ENCODE measurements around the gene SLC36A4. TPM values are rescaled to one million over a fixed set of nuclear protein-coding genes. Genes with fewer than 3 reads are reported as not detected.

The SLC36A4 gene
- total and polyA plus RNA-seq, 2 of the 4 experiments (the other 2 are of a cell fraction), result 9.2 to 13.1 TPM

GRCh38 chr11:93229876-93230275, 32.1 kb upstream of the SLC36A4 start:
- intact Hi-C loops (cut with micrococcal nuclease), result loop anchor here (5.0 to 10.0 kb wide), 2 partner anchors 495 to 1277 kb away; no protein-coding TSS in a partner anchor

More at GRCh38 chr11:93229876-93230275, 32.1 kb upstream of the SLC36A4 start:
- Histone ChIP-seq H4K8ac (ENCODE audit: low read depth in 2 of 2, low read length in 2 of 2) (no peak overlapping the region), H2BK5ac (ENCODE audit: low read depth, low read length, poor library complexity, severe bottlenecking) (no peak overlapping the region), H2AFZ (replicated peaks; ENCODE audit: low read length, poor library complexity) (no peak overlapping the region), H3K4me1 (ENCODE audit: control insufficient read depth, insufficient read depth, low read length) (no peaks in the 10 kb centered on the region), H2BK15ac (ENCODE audit: low read depth, low read length) (no peak overlapping the region), H3K9me1 (ENCODE audit: insufficient read depth, low read length) (no peaks in the 10 kb centered on the region), H3K27ac (ENCODE audit: insufficient read depth, low read length) (no peak overlapping the region), H2AK9ac (replicated peaks; ENCODE audit: low read depth, low read length, poor library complexity) (no peak overlapping the region), H3K4me2 (ENCODE audit: low read depth, low read length) (no peak overlapping the region), H4K5ac (ENCODE audit: low read depth, low read length) (no peak overlapping the region), H2AK5ac (ENCODE audit: low read depth, low read length) (no peak overlapping the region), H3K9ac (ENCODE audit: low read depth, low read length) (no peak overlapping the region), H3K14ac (replicated peaks; ENCODE audit: low read depth, low read length) (no peak overlapping the region), H3K9me3 (ENCODE audit: control insufficient read depth, insufficient read depth, low read length) (no peaks in the 10 kb centered on the region), H2BK20ac (ENCODE audit: low read depth, low read length) (no peak overlapping the region), H4K20me1 (ENCODE audit: insufficient read depth, low read length) (no peaks in the 10 kb centered on the region), H3K4me3 (ENCODE audit: insufficient read depth, low read depth, low read length) (no peak overlapping the region), H3K27me3 (ENCODE audit: control insufficient read depth, insufficient read depth, low read length) (peaks cover 3% of the 10 kb centered on the region; the same call in 1 of the 2 replicates), H3K4ac (ENCODE audit: low read depth, low read length) (no peak overlapping the region), H3K56ac (ENCODE audit: extremely low read depth, insufficient read depth, low read length) (no peak overlapping the region), H3K18ac (ENCODE audit: low read depth, low read length) (no peak overlapping the region), H4K91ac (ENCODE audit: insufficient read depth, low read depth, low read length) (no peak overlapping the region), H3K79me1 (ENCODE audit: low read depth in 1 of 2, low read length in 2 of 2) (no peaks in the 10 kb centered on the region), H3K23ac (ENCODE audit: low read depth, low read length) (no peak overlapping the region), H2BK120ac (ENCODE audit: low read depth, low read length) (no peak overlapping the region), H3K36me3 (ENCODE audit: control insufficient read depth, insufficient read depth, low read length) (no peaks in the 10 kb centered on the region)
- ChIA-PET POLR2A (ENCODE audit: unreplicated experiment) (no interaction called here), CTCF (interaction anchor here (1.4 kb wide), 1 partner anchor 141 kb away, joined by 3 read pairs; no protein-coding TSS in a partner anchor)
- BruUV-seq (replicated peaks), result no TSS peak
- no peak for ATAC-seq (ENCODE audit: low read depth)
- TF ChIP-seq RFX5 (IDR thresholded peaks at IDR 0.05; ENCODE audit: low read depth, low read length) (no peak), MAFK (IDR thresholded peaks at IDR 0.05; ENCODE audit: low read depth, low read length) (peak; percentile 77), SMC3 (IDR thresholded peaks at IDR 0.05; ENCODE audit: low read depth, low read length) (no peak)
- in situ Hi-C loops (cut with MboI; ENCODE audit: low sequenced_read_pairs), result loop anchor here (5.0 kb wide), 2 partner anchors 293 to 427 kb away; no protein-coding TSS in a partner anchor
- dilution Hi-C loops (cut with HindIII; ENCODE audit: low sequenced_read_pairs, unreplicated experiment), result no loop called here
- no CpG with 5 or more reads among the region's 1 CpG for WGBS, 2 experiments (ENCODE audit: extremely low coverage in 2 of 2, insufficient read length in 1 of 2)
- no peak for DNase-seq

Measured in IMR-90 (cell line).